HEK293 (cell line): ENCODE measurements around the gene NDST1.

Experiments
- CTCF ChIA-PET: fragments of 350-600 bp; formaldehyde crosslinking; extraction: SDS; loops from one replicate; lab custom pipeline; 2021; ENCODE audit warnings: antibody characterized with exemption; lab: Yijun Ruan, JAX
- POLR2A ChIA-PET: fragments of 300-600 bp; formaldehyde crosslinking; extraction: SDS; loops from one replicate; lab custom pipeline; 2020; ENCODE audit warnings: antibody characterized with exemption, inconsistent platforms; lab: Yijun Ruan, JAX
- H3K27ac ChIP-seq: fragments of 200-500 bp; sonication (Bioruptor generic); 2 replicates; pipeline ENCODE4 v1.5.1; 2014; ENCODE audit warnings: low read depth, low read length, control low read depth, inconsistent platforms; ENCODE audit errors: extremely low read depth
- H3K36me3 ChIP-seq, 2 experiments: fragments of 200-500 bp in 1 of 2; sonication (Bioruptor generic) in 1 of 2; 1 replicate in 1 of 2; 2 replicates in 1 of 2; pipeline ENCODE4 v1.5.1; 2014 to 2017; ENCODE audit warnings: inconsistent platforms in 2 of 2, low read length in 2 of 2; ENCODE audit not compliant: control insufficient read depth in 2 of 2, insufficient read depth in 1 of 2
- H3K4me1 ChIP-seq: fragments of 200-500 bp; sonication (Bioruptor generic); 2 replicates; pipeline ENCODE4 v1.5.1; 2014; ENCODE audit warnings: mild to moderate bottlenecking, low read length, inconsistent platforms; ENCODE audit not compliant: control insufficient read depth, insufficient read depth
- H3K4me3 ChIP-seq: 2 replicates; pipeline ENCODE4 v1.5.1; 2011; ENCODE audit warnings: low read depth, mild to moderate bottlenecking, control low read depth, low read length, moderate library complexity
- H3K9me3 ChIP-seq: fragments of 200-500 bp; sonication (Bioruptor generic); 2 replicates; pipeline ENCODE4 v1.5.1; 2014; ENCODE audit warnings: low read depth, low read length, inconsistent platforms; ENCODE audit not compliant: control insufficient read depth, insufficient read depth
- KLF7 ChIP-seq: fragments of 450-650 bp; formaldehyde crosslinking; IDR thresholded peaks from 2 replicates; pipeline ENCODE4 v1.5.1; 2016; ENCODE audit warnings: missing biosample characterization, missing genetic modification characterization, borderline replicate concordance
- SCRT1 ChIP-seq: fragments of 450-650 bp; formaldehyde crosslinking; IDR thresholded peaks from 2 replicates; pipeline ENCODE4 v1.5.1; 2016; ENCODE audit warnings: missing biosample characterization, missing genetic modification characterization, borderline replicate concordance
- YY2 ChIP-seq: fragments of 450-650 bp; formaldehyde crosslinking; IDR thresholded peaks from 2 replicates; pipeline ENCODE4 v1.5.1; 2016; ENCODE audit warnings: missing biosample characterization, missing genetic modification characterization
- ZNF146 ChIP-seq: fragments of 450-650 bp; formaldehyde crosslinking; IDR thresholded peaks from 2 replicates; pipeline ENCODE4 v1.5.1; 2016; ENCODE audit warnings: missing biosample characterization, missing genetic modification characterization
- ZNF174 ChIP-seq: fragments of 450-650 bp; formaldehyde crosslinking; IDR thresholded peaks from 2 replicates; pipeline ENCODE4 v1.5.0; 2017; ENCODE audit warnings: missing biosample characterization, mild to moderate bottlenecking, missing genetic modification characterization
- ZNF202 ChIP-seq: fragments of 450-650 bp; formaldehyde crosslinking; IDR thresholded peaks from 2 replicates; pipeline ENCODE4 v1.5.1; 2016; ENCODE audit warnings: missing biosample characterization, missing genetic modification characterization, borderline replicate concordance
- ZNF23 ChIP-seq: fragments of 450-650 bp; formaldehyde crosslinking; IDR thresholded peaks from 2 replicates; pipeline ENCODE4 v1.5.1; 2016; ENCODE audit warnings: missing biosample characterization, missing genetic modification characterization, borderline replicate concordance
- ZNF24 ChIP-seq: fragments of 450-650 bp; formaldehyde crosslinking; IDR thresholded peaks from 2 replicates; pipeline ENCODE4 v1.5.1; 2016; ENCODE audit warnings: missing biosample characterization, missing genetic modification characterization
- ZNF324 ChIP-seq: fragments of 450-650 bp; formaldehyde crosslinking; IDR thresholded peaks from 2 replicates; pipeline ENCODE4 v1.5.1; 2016; ENCODE audit warnings: missing biosample characterization, missing genetic modification characterization
- ZNF48 ChIP-seq: fragments of 450-650 bp; formaldehyde crosslinking; IDR thresholded peaks from 2 replicates; pipeline ENCODE4 v1.5.1; 2016; ENCODE audit warnings: missing biosample characterization, missing genetic modification characterization
- ZNF600 ChIP-seq: fragments of 450-650 bp; formaldehyde crosslinking; IDR thresholded peaks from 2 replicates; pipeline ENCODE4 v1.5.1; 2016; ENCODE audit warnings: missing biosample characterization, missing genetic modification characterization
- ZNF626 ChIP-seq: fragments of 450-650 bp; sonication (Bioruptor Pico); formaldehyde crosslinking; IDR thresholded peaks from 2 replicates; pipeline ENCODE4 v1.5.1; 2018; ENCODE audit warnings: missing biosample characterization, missing genetic modification characterization, inconsistent platforms
- TF ChIP-seq, protein P1 (sequence below): fragments of 450-650 bp; formaldehyde crosslinking; IDR thresholded peaks from 2 replicates; pipeline ENCODE4 v1.5.1; 2016; ENCODE audit warnings: missing biosample characterization, missing genetic modification characterization, borderline replicate concordance
- TF ChIP-seq, protein P2 (sequence below): fragments of 450-650 bp; formaldehyde crosslinking; IDR thresholded peaks from 2 replicates; pipeline ENCODE4 v1.5.1; 2016; ENCODE audit warnings: missing biosample characterization, missing genetic modification characterization
- TF ChIP-seq, protein P3 (sequence below): fragments of 450-650 bp; formaldehyde crosslinking; IDR thresholded peaks from 2 replicates; pipeline ENCODE4 v1.5.1; 2016; ENCODE audit warnings: missing biosample characterization, missing genetic modification characterization
- TF ChIP-seq, protein P4 (sequence below): fragments of 450-650 bp; formaldehyde crosslinking; IDR thresholded peaks from 2 replicates; pipeline ENCODE4 v1.5.1; 2016; ENCODE audit warnings: missing biosample characterization, missing genetic modification characterization

Gene NDST1

DNA sequence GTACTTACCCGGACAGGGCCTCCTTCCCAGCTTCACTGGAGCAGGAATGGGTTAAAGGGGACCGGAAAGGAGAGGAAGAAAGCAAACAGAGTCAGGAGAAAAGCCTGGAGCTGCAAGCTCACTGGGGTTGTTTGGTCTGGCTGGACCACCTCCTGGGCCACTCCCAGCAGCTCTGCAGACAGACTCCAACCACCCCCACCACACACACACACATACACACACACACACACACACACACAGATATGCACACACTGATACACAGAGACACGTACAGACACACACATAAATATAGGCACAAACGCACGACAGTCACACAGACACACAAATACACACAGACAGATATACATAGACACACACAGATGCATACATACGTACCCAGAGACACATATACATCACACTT is 97.6 kb downstream of the NDST1 start (continued):
- no peak for TF ChIP-seq ZNF626
- TF ChIP-seq, protein P1, sequence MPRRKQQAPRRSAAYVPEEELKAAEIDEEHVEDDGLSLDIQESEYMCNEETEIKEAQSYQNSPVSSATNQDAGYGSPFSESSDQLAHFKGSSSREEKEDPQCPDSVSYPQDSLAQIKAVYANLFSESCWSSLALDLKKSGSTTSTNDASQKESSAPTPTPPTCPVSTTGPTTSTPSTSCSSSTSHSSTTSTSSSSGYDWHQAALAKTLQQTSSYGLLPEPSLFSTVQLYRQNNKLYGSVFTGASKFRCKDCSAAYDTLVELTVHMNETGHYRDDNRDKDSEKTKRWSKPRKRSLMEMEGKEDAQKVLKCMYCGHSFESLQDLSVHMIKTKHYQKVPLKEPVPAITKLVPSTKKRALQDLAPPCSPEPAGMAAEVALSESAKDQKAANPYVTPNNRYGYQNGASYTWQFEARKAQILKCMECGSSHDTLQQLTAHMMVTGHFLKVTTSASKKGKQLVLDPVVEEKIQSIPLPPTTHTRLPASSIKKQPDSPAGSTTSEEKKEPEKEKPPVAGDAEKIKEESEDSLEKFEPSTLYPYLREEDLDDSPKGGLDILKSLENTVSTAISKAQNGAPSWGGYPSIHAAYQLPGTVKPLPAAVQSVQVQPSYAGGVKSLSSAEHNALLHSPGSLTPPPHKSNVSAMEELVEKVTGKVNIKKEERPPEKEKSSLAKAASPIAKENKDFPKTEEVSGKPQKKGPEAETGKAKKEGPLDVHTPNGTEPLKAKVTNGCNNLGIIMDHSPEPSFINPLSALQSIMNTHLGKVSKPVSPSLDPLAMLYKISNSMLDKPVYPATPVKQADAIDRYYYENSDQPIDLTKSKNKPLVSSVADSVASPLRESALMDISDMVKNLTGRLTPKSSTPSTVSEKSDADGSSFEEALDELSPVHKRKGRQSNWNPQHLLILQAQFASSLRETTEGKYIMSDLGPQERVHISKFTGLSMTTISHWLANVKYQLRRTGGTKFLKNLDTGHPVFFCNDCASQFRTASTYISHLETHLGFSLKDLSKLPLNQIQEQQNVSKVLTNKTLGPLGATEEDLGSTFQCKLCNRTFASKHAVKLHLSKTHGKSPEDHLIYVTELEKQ (tag by site-specific recombination): no peak
- TF ChIP-seq ZNF48 (tag by site-specific recombination): no peak

DNA sequence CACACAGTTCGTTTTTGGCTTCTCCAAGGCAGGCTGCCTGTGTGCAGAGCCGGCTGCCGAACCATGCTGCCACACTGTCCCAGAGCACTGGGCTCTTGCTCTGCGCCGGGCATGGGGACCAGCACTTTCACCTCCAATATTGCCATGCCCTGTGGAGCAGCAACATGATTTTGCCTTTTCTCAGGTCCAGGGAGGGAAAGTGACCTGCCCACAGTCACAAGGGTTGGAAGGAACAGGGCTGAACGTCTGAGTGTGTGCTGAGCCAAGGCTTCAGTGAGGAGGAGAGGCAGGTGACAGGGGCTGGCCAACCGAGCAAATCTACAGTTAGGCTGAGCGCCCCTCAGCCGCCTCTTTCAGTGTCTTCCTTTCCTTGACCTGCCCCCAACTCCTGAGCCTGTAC is 98.5 kb downstream of the NDST1 start:
- Histone ChIP-seq H3K4me3 (no peak overlapping the region), H3K4me1 (no peaks in the 10 kb centered on the region)
- POLR2A ChIA-PET: no interaction called here

More for the DNA sequence above, 98.5 kb downstream of the NDST1 start:
- Histone ChIP-seq H3K9me3 (no peaks in the 10 kb centered on the region), H3K27ac (no peak overlapping the region), H3K36me3 (no peaks in the 10 kb centered on the region)
- CTCF ChIA-PET: interaction anchor here (1.2 kb wide), 1 partner anchor 46 kb away, joined by 3 read pairs; no protein-coding TSS in a partner anchor
- TF ChIP-seq ZNF600 (tag by site-specific recombination): no peak
- no peak for TF ChIP-seq KLF7 (tag by site-specific recombination)
- TF ChIP-seq ZNF202: no peak
- no peak for TF ChIP-seq ZNF324
- TF ChIP-seq, protein P2, sequence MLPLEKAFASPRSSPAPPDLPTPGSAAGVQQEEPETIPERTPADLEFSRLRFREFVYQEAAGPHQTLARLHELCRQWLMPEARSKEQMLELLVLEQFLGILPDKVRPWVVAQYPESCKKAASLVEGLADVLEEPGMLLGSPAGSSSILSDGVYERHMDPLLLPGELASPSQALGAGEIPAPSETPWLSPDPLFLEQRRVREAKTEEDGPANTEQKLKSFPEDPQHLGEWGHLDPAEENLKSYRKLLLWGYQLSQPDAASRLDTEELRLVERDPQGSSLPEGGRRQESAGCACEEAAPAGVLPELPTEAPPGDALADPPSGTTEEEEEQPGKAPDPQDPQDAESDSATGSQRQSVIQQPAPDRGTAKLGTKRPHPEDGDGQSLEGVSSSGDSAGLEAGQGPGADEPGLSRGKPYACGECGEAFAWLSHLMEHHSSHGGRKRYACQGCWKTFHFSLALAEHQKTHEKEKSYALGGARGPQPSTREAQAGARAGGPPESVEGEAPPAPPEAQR (tag by site-specific recombination): no peak
- no peak for TF ChIP-seq ZNF24
- TF ChIP-seq ZNF23: no peak
- TF ChIP-seq ZNF174 (tag by site-specific recombination): no peak
- TF ChIP-seq, protein P3, sequence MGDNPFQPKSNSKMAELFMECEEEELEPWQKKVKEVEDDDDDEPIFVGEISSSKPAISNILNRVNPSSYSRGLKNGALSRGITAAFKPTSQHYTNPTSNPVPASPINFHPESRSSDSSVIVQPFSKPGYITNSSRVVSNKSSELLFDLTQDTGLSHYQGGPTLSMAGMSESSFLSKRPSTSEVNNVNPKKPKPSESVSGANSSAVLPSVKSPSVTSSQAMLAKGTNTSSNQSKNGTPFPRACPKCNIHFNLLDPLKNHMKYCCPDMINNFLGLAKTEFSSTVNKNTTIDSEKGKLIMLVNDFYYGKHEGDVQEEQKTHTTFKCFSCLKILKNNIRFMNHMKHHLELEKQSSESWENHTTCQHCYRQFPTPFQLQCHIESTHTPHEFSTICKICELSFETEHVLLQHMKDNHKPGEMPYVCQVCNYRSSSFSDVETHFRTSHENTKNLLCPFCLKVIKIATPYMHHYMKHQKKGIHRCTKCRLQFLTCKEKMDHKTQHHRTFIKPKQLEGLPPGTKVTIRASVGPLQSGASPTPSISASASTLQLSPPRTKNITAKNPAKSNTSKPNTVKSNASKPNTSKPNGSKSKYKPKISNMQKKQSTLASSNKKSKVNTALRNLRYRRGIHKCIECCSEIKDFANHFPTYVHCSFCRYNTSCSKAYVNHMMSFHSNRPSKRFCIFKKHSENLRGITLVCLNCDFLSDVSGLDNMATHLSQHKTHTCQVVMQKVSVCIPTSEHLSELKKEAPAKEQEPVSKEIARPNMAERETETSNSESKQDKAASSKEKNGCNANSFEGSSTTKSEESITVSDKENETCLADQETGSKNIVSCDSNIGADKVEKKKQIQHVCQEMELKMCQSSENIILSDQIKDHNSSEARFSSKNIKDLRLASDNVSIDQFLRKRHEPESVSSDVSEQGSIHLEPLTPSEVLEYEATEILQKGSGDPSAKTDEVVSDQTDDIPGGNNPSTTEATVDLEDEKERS (tag by site-specific recombination): no peak
- TF ChIP-seq SCRT1 (tag by site-specific recombination): no peak
- TF ChIP-seq YY2: no peak
- TF ChIP-seq ZNF146: no peak
- TF ChIP-seq, protein P4, sequence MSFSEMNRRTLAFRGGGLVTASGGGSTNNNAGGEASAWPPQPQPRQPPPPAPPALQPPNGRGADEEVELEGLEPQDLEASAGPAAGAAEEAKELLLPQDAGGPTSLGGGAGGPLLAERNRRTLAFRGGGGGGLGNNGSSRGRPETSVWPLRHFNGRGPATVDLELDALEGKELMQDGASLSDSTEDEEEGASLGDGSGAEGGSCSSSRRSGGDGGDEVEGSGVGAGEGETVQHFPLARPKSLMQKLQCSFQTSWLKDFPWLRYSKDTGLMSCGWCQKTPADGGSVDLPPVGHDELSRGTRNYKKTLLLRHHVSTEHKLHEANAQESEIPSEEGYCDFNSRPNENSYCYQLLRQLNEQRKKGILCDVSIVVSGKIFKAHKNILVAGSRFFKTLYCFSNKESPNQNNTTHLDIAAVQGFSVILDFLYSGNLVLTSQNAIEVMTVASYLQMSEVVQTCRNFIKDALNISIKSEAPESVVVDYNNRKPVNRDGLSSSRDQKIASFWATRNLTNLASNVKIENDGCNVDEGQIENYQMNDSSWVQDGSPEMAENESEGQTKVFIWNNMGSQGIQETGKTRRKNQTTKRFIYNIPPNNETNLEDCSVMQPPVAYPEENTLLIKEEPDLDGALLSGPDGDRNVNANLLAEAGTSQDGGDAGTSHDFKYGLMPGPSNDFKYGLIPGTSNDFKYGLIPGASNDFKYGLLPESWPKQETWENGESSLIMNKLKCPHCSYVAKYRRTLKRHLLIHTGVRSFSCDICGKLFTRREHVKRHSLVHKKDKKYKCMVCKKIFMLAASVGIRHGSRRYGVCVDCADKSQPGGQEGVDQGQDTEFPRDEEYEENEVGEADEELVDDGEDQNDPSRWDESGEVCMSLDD (tag by site-specific recombination): no peak
- TF ChIP-seq, all 188 proteins: peak for 0
